Effector memory CD8-positive, alpha-beta T cell (primary cell): ENCODE measurements around the gene HDAC10.

Source experiments
- ATAC-seq: fragments of 150-1000 bp; cut with Tn5 transposase; replicated peaks from 2 replicates; pipeline ENCODE4 v1.10.0; 2021; ENCODE audit warnings: mild to moderate bottlenecking, moderate library complexity
- DNase-seq, 3 experiments: peaks; one replicate each; pipeline ENCODE4 v3.0.0; 2021
- H3K27ac Mint-ChIP-seq, 2 donors: one replicate each; pipeline ENCODE4 v1.8.0; 2022; ENCODE audit warnings: mild to moderate bottlenecking in 2 of 2, mixed read lengths in 2 of 2, moderate library complexity in 2 of 2
- H3K27me3 Mint-ChIP-seq, 2 donors: one replicate each; pipeline ENCODE4 v1.8.0; 2022; ENCODE audit warnings: mixed read lengths in 2 of 2
- H3K36me3 Mint-ChIP-seq: one replicate; pipeline ENCODE4 v1.8.0; 2022; ENCODE audit warnings: mild to moderate bottlenecking, moderate library complexity, mixed read lengths; ENCODE audit not compliant: insufficient read depth
- H3K4me1 Mint-ChIP-seq, 2 donors: one replicate each; pipeline ENCODE4 v1.8.0; 2022; ENCODE audit warnings: low read depth in 2 of 2, mixed read lengths in 2 of 2
- H3K4me3 Mint-ChIP-seq, 2 donors: one replicate each; pipeline ENCODE4 v1.8.0; 2022; ENCODE audit warnings: mild to moderate bottlenecking in 2 of 2, mixed read lengths in 2 of 2, moderate library complexity in 2 of 2
- H3K9me3 Mint-ChIP-seq, 2 donors: one replicate each; pipeline ENCODE4 v1.8.0; 2022; ENCODE audit warnings: mixed read lengths in 2 of 2

HDAC10 gene

GRCh38 chr22:50203288-50203687, 47.8 kb downstream of the HDAC10 start:
- ATAC-seq: no peak
- H3K27me3 Mint-ChIP-seq: no peaks in the 10 kb centered on the region
- H3K27ac Mint-ChIP-seq: no peak overlapping the region
- H3K4me1 Mint-ChIP-seq: peaks cover 20 to 21% of the 10 kb centered on the region in 2 donors
- H3K36me3 Mint-ChIP-seq: peaks cover 33% of the 10 kb centered on the region
- DNase-seq: no peak
- no peaks in the 10 kb centered on the region for H3K9me3 Mint-ChIP-seq
- H3K4me3 Mint-ChIP-seq: no peak overlapping the region

GRCh38 chr22:50202130-50202666, 48.9 kb downstream of the HDAC10 start:
- peaks cover 20 to 21% of the 10 kb centered on the region in 2 donors for H3K4me1 Mint-ChIP-seq
- ATAC-seq: no peak
- DNase-seq: no peak

GRCh38 chr22:50201191-50202129, 49.6 kb downstream of the HDAC10 start:
- Mint-ChIP-seq H3K4me3 (peak overlapping the region; percentile 77 to 78), H3K27ac (peak overlapping the region; percentile 73 to 83), H3K27me3 (no peaks in the 10 kb centered on the region), H3K4me1 (peaks cover 20 to 21% of the 10 kb centered on the region in 2 donors), H3K9me3 (no peaks in the 10 kb centered on the region), H3K36me3 (peaks cover 30% of the 10 kb centered on the region)
- ATAC-seq (peak; percentile 41), DNase-seq (no peak)

More at GRCh38 chr22:50202130-50202666, 48.9 kb downstream of the HDAC10 start:
- H3K27ac Mint-ChIP-seq: peak overlapping the region; percentile 73 to 83
- peaks cover 26% of the 10 kb centered on the region for H3K36me3 Mint-ChIP-seq
- no peaks in the 10 kb centered on the region for H3K9me3 Mint-ChIP-seq
- H3K27me3 Mint-ChIP-seq: no peaks in the 10 kb centered on the region
- H3K4me3 Mint-ChIP-seq: peak overlapping the region; percentile 77 to 78

- peak; percentile 87 for ATAC-seq
- peak within 1 kb of the TSS; percentile 81 to 83 for H3K27ac Mint-ChIP-seq
- H3K27me3 Mint-ChIP-seq: no peaks in the 10 kb centered on the region
- peaks cover 36% of the 10 kb centered on the region for H3K36me3 Mint-ChIP-seq
- peaks cover 20 to 21% of the 10 kb centered on the region in 2 donors for H3K4me1 Mint-ChIP-seq
- peak; percentile 85 to 86 (median 86) for DNase-seq
- H3K4me3 Mint-ChIP-seq: peak within 1 kb of the TSS; percentile 77 to 78
- no peaks in the 10 kb centered on the region for H3K9me3 Mint-ChIP-seq
Observed at GRCh38 chr22:50200461-50201190, 50.4 kb downstream of the HDAC10 start, which contains the start of gene SELENOO. TSS of gene SELENOO (plus strand) at chr22:50201011. CDS start at chr22:50201037, 26 bp downstream.

GRCh38 chr22:50199829-50200460, 51.1 kb downstream of the HDAC10 start:
- ATAC-seq: no peak
- no peak for DNase-seq
- Mint-ChIP-seq H3K27me3 (no peaks in the 10 kb centered on the region), H3K4me3 (peak overlapping the region; percentile 76 to 77), H3K9me3 (no peaks in the 10 kb centered on the region), H3K36me3 (peaks cover 41% of the 10 kb centered on the region), H3K27ac (peak overlapping the region; percentile 64 to 81), H3K4me1 (peaks cover 15 to 18% of the 10 kb centered on the region in 2 donors)

- Mint-ChIP-seq H3K27ac (peak overlapping the region; percentile 64 to 81), H3K4me3 (peak overlapping the region; percentile 76 to 77), H3K36me3 (peaks cover 48% of the 10 kb centered on the region), H3K4me1 (peaks cover 11 to 13% of the 10 kb centered on the region in 2 donors), H3K27me3 (no peaks in the 10 kb centered on the region), H3K9me3 (no peaks in the 10 kb centered on the region)
- ATAC-seq (no peak), DNase-seq (no peak)
Observed at GRCh38 chr22:50199251-50199721, 51.8 kb downstream of the HDAC10 start.

- Mint-ChIP-seq H3K4me1 (peaks cover 11 to 15% of the 10 kb centered on the region in 2 donors), H3K27ac (peak overlapping the region; percentile 64 to 81), H3K36me3 (peaks cover 49% of the 10 kb centered on the region), H3K9me3 (no peaks in the 10 kb centered on the region), H3K4me3 (no peak overlapping the region), H3K27me3 (no peaks in the 10 kb centered on the region)
- ATAC-seq (no peak), DNase-seq (no peak)
Observed at GRCh38 chr22:50198624-50199017, 52.4 kb downstream of the HDAC10 start.

- H3K27me3 Mint-ChIP-seq: no peaks in the 10 kb centered on the region
- ATAC-seq (no peak), DNase-seq (no peak)
- H3K36me3 Mint-ChIP-seq: peaks cover 48% of the 10 kb centered on the region
- H3K27ac Mint-ChIP-seq: no peak overlapping the region
- H3K4me3 Mint-ChIP-seq: no peak overlapping the region
- H3K4me1 Mint-ChIP-seq: peaks cover 11 to 15% of the 10 kb centered on the region in 2 donors
- no peaks in the 10 kb centered on the region for H3K9me3 Mint-ChIP-seq
Observed at GRCh38 chr22:50197856-50198623, 53.0 kb downstream of the HDAC10 start.

- no peaks in the 10 kb centered on the region for H3K27me3 Mint-ChIP-seq
- H3K4me1 Mint-ChIP-seq: peaks cover 11 to 19% of the 10 kb centered on the region in 2 donors
- peak overlapping the region in 1 of 2 donors; percentile 49 for H3K27ac Mint-ChIP-seq
- no peaks in the 10 kb centered on the region for H3K9me3 Mint-ChIP-seq
- ATAC-seq (no peak), DNase-seq (no peak)
- H3K36me3 Mint-ChIP-seq: peaks cover 54% of the 10 kb centered on the region
- no peak overlapping the region for H3K4me3 Mint-ChIP-seq
Observed at GRCh38 chr22:50197000-50197800, 53.9 kb downstream of the HDAC10 start.

- Mint-ChIP-seq H3K36me3 (peaks cover 61% of the 10 kb centered on the region), H3K27ac (peak overlapping the region in 1 of 2 donors; percentile 85), H3K27me3 (no peaks in the 10 kb centered on the region), H3K9me3 (no peaks in the 10 kb centered on the region), H3K4me1 (peaks cover 11 to 24% of the 10 kb centered on the region in 2 donors), H3K4me3 (no peak overlapping the region)
- ATAC-seq (no peak), DNase-seq (no peak)
Observed at GRCh38 chr22:50196256-50196655, 54.8 kb downstream of the HDAC10 start.
